ENCODE results near the gene PFN3. TPM values are rescaled to one million over a fixed set of nuclear protein-coding genes. Genes with fewer than 3 reads are reported as not detected.

Gene PFN3
- total RNA-seq, 1 donor from 2014 or later = not detected

- Mint-ChIP-seq H3K36me3 (ENCODE audit: low read depth, unreplicated experiment) (peaks cover 19% of the 10 kb centered on the region), H3K9me3 (ENCODE audit: unreplicated experiment) (peaks cover 1% of the 10 kb centered on the region), H3K4me1 (ENCODE audit: low read depth, unreplicated experiment) (peaks cover 5% of the 10 kb centered on the region), H3K4me3 (ENCODE audit: unreplicated experiment) (no peak overlapping the region), H3K27ac (ENCODE audit: unreplicated experiment) (no peak overlapping the region), H3K27me3 (ENCODE audit: low read depth, unreplicated experiment) (no peaks in the 10 kb centered on the region)
- no peak for DNase-seq (ENCODE audit: low read depth)
- FAIRE-seq = no peak
- Histone ChIP-seq H3K27me3 (ENCODE audit: insufficient read depth, low read length) (no peaks in the 10 kb centered on the region), H4K20me1 (ENCODE audit: insufficient read depth, low read length) (no peaks in the 10 kb centered on the region), H3K4me3 (ENCODE audit: insufficient read depth, low read depth, low read length) (no peak overlapping the region), H3K4me1 (ENCODE audit: insufficient read depth, low read length) (no peaks in the 10 kb centered on the region), H3K27ac (ENCODE audit: low read depth, low read length) (no peak overlapping the region), H3K9ac (ENCODE audit: low read length) (no peak overlapping the region), H3K36me3 (ENCODE audit: insufficient read depth, low read length) (no peaks in the 10 kb centered on the region), H3K9me3 (ENCODE audit: insufficient read depth, low read depth, low read length) (no peaks in the 10 kb centered on the region), H3K79me2 (ENCODE audit: insufficient read depth, low read length) (no peaks in the 10 kb centered on the region), H3K4me2 (ENCODE audit: low read length) (no peak overlapping the region), H2AFZ (ENCODE audit: low read depth, low read length) (no peak overlapping the region)
- no peak for TF ChIP-seq CTCF (IDR thresholded peaks at IDR 0.05; ENCODE audit: insufficient read depth, low read depth, low read length)
- no peak for TF ChIP-seq EZH2 (IDR thresholded peaks at IDR 0.05; ENCODE audit: insufficient read depth, low read length)
Observed at GRCh38 chr5:177440211-177440989, 39.9 kb upstream of the PFN3 start.

DNA sequence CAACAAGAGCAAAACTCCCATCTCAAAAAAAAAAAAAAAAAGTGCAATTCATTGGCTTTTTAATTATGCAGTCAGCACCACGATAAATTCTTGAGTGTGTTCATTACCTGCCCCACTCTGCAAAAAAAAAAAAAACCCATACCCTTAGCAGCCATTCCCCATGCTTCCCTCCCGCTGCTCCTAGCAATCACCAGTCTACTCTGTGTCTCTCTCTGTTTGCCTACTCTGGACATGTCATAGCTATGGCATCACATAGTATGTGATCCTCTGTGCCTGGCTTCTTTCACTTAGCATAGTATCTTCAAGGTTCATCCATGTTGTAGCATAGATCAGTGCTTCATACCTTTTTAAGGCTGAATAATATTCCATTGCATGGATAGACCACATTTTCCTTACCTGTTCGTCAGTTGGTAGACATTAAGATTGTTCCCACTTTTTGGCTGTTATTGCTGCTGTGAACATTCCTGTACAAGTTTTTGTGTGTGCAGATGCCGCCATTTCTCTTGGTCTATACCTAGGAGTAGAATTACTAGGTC is 39.1 kb upstream of the PFN3 start:
- Histone ChIP-seq H3K79me2 (ENCODE audit: insufficient read depth, low read length) (no peaks in the 10 kb centered on the region), H4K20me1 (ENCODE audit: insufficient read depth, low read length) (no peaks in the 10 kb centered on the region), H3K27me3 (ENCODE audit: insufficient read depth, low read length) (no peaks in the 10 kb centered on the region), H3K27ac (ENCODE audit: low read depth, low read length) (no peak overlapping the region), H3K4me1 (ENCODE audit: insufficient read depth, low read length) (no peaks in the 10 kb centered on the region), H3K4me3 (ENCODE audit: insufficient read depth, low read depth, low read length) (no peak overlapping the region), H3K9ac (ENCODE audit: low read length) (no peak overlapping the region), H3K4me2 (ENCODE audit: low read length) (no peak overlapping the region), H3K36me3 (ENCODE audit: insufficient read depth, low read length) (peaks cover under 1% of the 10 kb centered on the region), H3K9me3 (ENCODE audit: insufficient read depth, low read depth, low read length) (no peaks in the 10 kb centered on the region), H2AFZ (ENCODE audit: low read depth, low read length) (no peak overlapping the region)
- H3K4me1 Mint-ChIP-seq (ENCODE audit: low read depth, unreplicated experiment) = peaks cover 4% of the 10 kb centered on the region
- DNase-seq (ENCODE audit: low read depth) (no peak), FAIRE-seq (no peak)
- TF ChIP-seq EZH2 (IDR thresholded peaks at IDR 0.05; ENCODE audit: insufficient read depth, low read length) (no peak), CTCF (IDR thresholded peaks at IDR 0.05; ENCODE audit: insufficient read depth, low read depth, low read length) (no peak)
- H3K36me3 Mint-ChIP-seq (ENCODE audit: low read depth, unreplicated experiment) = peaks cover 21% of the 10 kb centered on the region
- no peaks in the 10 kb centered on the region for H3K27me3 Mint-ChIP-seq (ENCODE audit: low read depth, unreplicated experiment)
- no peak overlapping the region for H3K4me3 Mint-ChIP-seq (ENCODE audit: unreplicated experiment)
- peaks cover 1% of the 10 kb centered on the region for H3K9me3 Mint-ChIP-seq (ENCODE audit: unreplicated experiment)
- H3K27ac Mint-ChIP-seq (ENCODE audit: unreplicated experiment) = no peak overlapping the region

DNA sequence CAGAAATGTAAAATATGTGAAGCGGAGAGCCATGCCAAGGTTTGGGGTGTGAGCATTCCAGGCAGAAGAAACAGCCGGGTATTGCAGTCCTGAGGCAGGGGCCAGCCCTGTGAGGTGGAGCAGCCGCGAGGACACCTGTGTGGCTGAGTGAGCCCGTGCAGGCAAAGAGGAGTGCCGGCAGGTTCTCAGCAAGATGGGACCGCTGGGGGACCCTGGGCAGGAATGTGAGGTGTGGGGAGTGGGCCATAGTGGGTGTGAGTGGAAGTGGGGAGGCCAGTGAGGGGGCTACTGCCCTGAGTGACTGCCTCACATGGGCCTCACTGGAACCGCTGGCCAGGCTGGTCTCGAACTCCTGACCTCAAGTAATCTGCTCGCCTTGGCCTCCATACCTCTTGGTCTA is 38.0 kb upstream of the PFN3 start:
- no peak for TF ChIP-seq CTCF (IDR thresholded peaks at IDR 0.05; ENCODE audit: insufficient read depth, low read depth, low read length)
- TF ChIP-seq EZH2 (IDR thresholded peaks at IDR 0.05; ENCODE audit: insufficient read depth, low read length) = no peak
- H3K36me3 Mint-ChIP-seq (ENCODE audit: low read depth, unreplicated experiment) = peaks cover 20% of the 10 kb centered on the region

More for the DNA sequence above, 38.0 kb upstream of the PFN3 start:
- H3K9me3 ChIP-seq (ENCODE audit: insufficient read depth, low read depth, low read length) = no peaks in the 10 kb centered on the region
- H2AFZ ChIP-seq (ENCODE audit: low read depth, low read length) = no peak overlapping the region
- H3K79me2 ChIP-seq (ENCODE audit: insufficient read depth, low read length) = no peaks in the 10 kb centered on the region
- FAIRE-seq (no peak), DNase-seq (ENCODE audit: low read depth) (no peak)
- no peak overlapping the region for H3K4me2 ChIP-seq (ENCODE audit: low read length)
- no peaks in the 10 kb centered on the region for H3K4me1 ChIP-seq (ENCODE audit: insufficient read depth, low read length)
- no peaks in the 10 kb centered on the region for H3K27me3 Mint-ChIP-seq (ENCODE audit: low read depth, unreplicated experiment)
- peaks cover 1% of the 10 kb centered on the region for H3K9me3 Mint-ChIP-seq (ENCODE audit: unreplicated experiment)
- H3K27ac ChIP-seq (ENCODE audit: low read depth, low read length) = no peak overlapping the region
- H3K27me3 ChIP-seq (ENCODE audit: insufficient read depth, low read length) = no peaks in the 10 kb centered on the region
- H3K4me3 Mint-ChIP-seq (ENCODE audit: unreplicated experiment) = no peak overlapping the region
- no peaks in the 10 kb centered on the region for H4K20me1 ChIP-seq (ENCODE audit: insufficient read depth, low read length)
- H3K4me1 Mint-ChIP-seq (ENCODE audit: low read depth, unreplicated experiment) = peaks cover 2% of the 10 kb centered on the region
- no peak overlapping the region for H3K9ac ChIP-seq (ENCODE audit: low read length)
- H3K4me3 ChIP-seq (ENCODE audit: insufficient read depth, low read depth, low read length) = no peak overlapping the region
- H3K36me3 ChIP-seq (ENCODE audit: insufficient read depth, low read length) = peaks cover 4% of the 10 kb centered on the region
- H3K27ac Mint-ChIP-seq (ENCODE audit: unreplicated experiment) = no peak overlapping the region

All from astrocyte (in vitro differentiated cells and primary cell).